K562 (cell line): ENCODE data around the gene CBFA2T3. TPM values are rescaled to one million over a fixed set of nuclear protein-coding genes. Genes with fewer than 3 reads are reported as not detected.

Experiments
- ATAC-seq: fragments of 200-7000 bp; cut with Tn5 transposase; 3 replicates; pipeline ENCODE4 v1.9.1; 2020; ENCODE audit warnings: moderate library complexity
- BruUV-seq: library from RNA; stranded (reverse); fragments of 400-500 nt; replicated peaks from 2 replicates; lab custom pipeline; 2021; lab: Mats Ljungman, UMichigan
- CTCF ChIA-PET: fragments of 300-600 bp; formaldehyde crosslinking; extraction: SDS; loops from one replicate; lab custom pipeline; 2021; ENCODE audit warnings: low intra/inter-chr PET ratio; lab: Yijun Ruan, JAX
- POLR2A ChIA-PET: fragments of 300-600, 350-650 bp; sonication (Branson Sonifier 250); formaldehyde crosslinking; extraction: SDS; loops from one replicate; lab custom pipeline; 2021; ENCODE audit warnings: antibody characterized with exemption, inconsistent platforms; lab: Yijun Ruan, JAX
- DNase-seq, 4 experiments: peaks; one replicate each; pipeline versions ENCODE4 v3.0.0 to v3.0.0-alpha.2; 2011 to 2018; ENCODE audit warnings: low spot score in 3 of 4, mixed read lengths in 3 of 4; ENCODE audit errors: extremely low read depth in 1 of 4
- FAIRE-seq: peaks from 2 replicates; lab custom pipeline; 2011; peaks lifted over from hg19 to GRCh38; lab: Jason Lieb, UNC
- H2AFZ ChIP-seq: 2 replicates; pipeline ENCODE4 v1.6.0; 2011; ENCODE audit warnings: low read depth, low read length, control low read depth, inconsistent platforms
- H3K27ac ChIP-seq: fragments of 200-600 bp; 3 replicates; pipeline ENCODE4 v1.8.0; 2011; ENCODE audit warnings: low read depth, mild to moderate bottlenecking, control low read depth, inconsistent platforms, low read length, moderate library complexity, mixed read lengths; ENCODE audit errors: extremely low read depth
- H3K27me3 ChIP-seq, 2 experiments: fragments of 300-600 bp in 1 of 2; 2 replicates in 1 of 2; 3 replicates in 1 of 2; pipeline versions ENCODE4 v1.6.0 to v1.8.0; 2011; ENCODE audit warnings: inconsistent platforms in 2 of 2, low read length in 2 of 2, mild to moderate bottlenecking in 1 of 2, mixed read lengths in 1 of 2, moderate library complexity in 1 of 2; ENCODE audit not compliant: control insufficient read depth in 2 of 2, insufficient read depth in 2 of 2
- H3K36me3 ChIP-seq: fragments of 300-600 bp; 3 replicates; pipeline ENCODE4 v1.8.0; 2011; ENCODE audit warnings: mild to moderate bottlenecking, low read length, inconsistent platforms; ENCODE audit not compliant: control insufficient read depth, insufficient read depth
- H3K4me1 ChIP-seq, 2 experiments: fragments of 200-600 bp in 1 of 2; replicated peaks in 1 of 2; 2 replicates in 1 of 2; 3 replicates in 1 of 2; pipeline versions ENCODE4 v1.5.1 to v1.8.0; 2011; ENCODE audit warnings: inconsistent platforms in 2 of 2, low read length in 2 of 2, mild to moderate bottlenecking in 1 of 2, mixed read lengths in 1 of 2, moderate library complexity in 1 of 2; ENCODE audit not compliant: control insufficient read depth in 2 of 2, insufficient read depth in 2 of 2
- H3K4me2 ChIP-seq: 2 replicates; pipeline ENCODE4 v1.6.1; 2011; ENCODE audit warnings: low read length, control low read depth, inconsistent platforms, mixed read lengths; ENCODE audit not compliant: insufficient read depth
- H3K4me3 ChIP-seq: fragments of 200-600 bp; sonication (generic), shearing (Covaris generic); 2 replicates; pipeline ENCODE4 v1.5.1; 2016; ENCODE audit warnings: control low read depth, inconsistent platforms
- H3K79me2 ChIP-seq: fragments of 200-600 bp; 3 replicates; pipeline ENCODE4 v1.8.0; 2011; ENCODE audit warnings: low read length, inconsistent platforms; ENCODE audit not compliant: control insufficient read depth, insufficient read depth
- H3K9ac ChIP-seq, 2 experiments: 2 replicates each; pipeline versions ENCODE4 v1.6.0 to v1.6.1; 2011; ENCODE audit warnings: low read depth in 2 of 2, low read length in 2 of 2, control low read depth in 1 of 2, inconsistent platforms in 1 of 2, mild to moderate bottlenecking in 1 of 2, mixed read lengths in 1 of 2; ENCODE audit not compliant: insufficient read depth in 1 of 2
- H3K9me1 ChIP-seq: one replicate; pipeline ENCODE4 v1.6.0; 2011; ENCODE audit warnings: inconsistent platforms, mild to moderate bottlenecking, low read length, moderate library complexity; ENCODE audit not compliant: control insufficient read depth, insufficient read depth
- H3K9me3 ChIP-seq: replicated peaks from 2 replicates; pipeline ENCODE4 v1.5.1; 2011; ENCODE audit warnings: low read depth, low read length, inconsistent platforms; ENCODE audit not compliant: control insufficient read depth, insufficient read depth
- H4K20me1 ChIP-seq: replicated peaks from 2 replicates; pipeline ENCODE4 v1.6.1; 2011; ENCODE audit warnings: low read length, inconsistent platforms, mixed read lengths; ENCODE audit not compliant: control insufficient read depth, insufficient read depth
- ETS2 ChIP-seq: IDR thresholded peaks from 2 replicates; pipeline ENCODE4 v1.6.1; 2016; ENCODE audit warnings: borderline replicate concordance, missing genetic modification characterization, mild to moderate bottlenecking, moderate library complexity, missing compliant biosample characterization; ENCODE audit not compliant: poor library complexity, severe bottlenecking
- NFIC ChIP-seq: fragments of 450-650 bp; IDR thresholded peaks from 2 replicates; pipeline ENCODE4 v1.6.1; 2017; ENCODE audit warnings: mild to moderate bottlenecking, inconsistent platforms
- POLR2G ChIP-seq: fragments of 200-400 bp; formaldehyde crosslinking; IDR thresholded peaks from 2 replicates; pipeline ENCODE4 v1.6.1; 2017; ENCODE audit warnings: low read depth, mild to moderate bottlenecking, antibody characterized with exemption, low read length, moderate library complexity
- TCF7 ChIP-seq: sonication (generic); IDR thresholded peaks from 2 replicates; pipeline ENCODE4 v1.6.1; 2016; ENCODE audit warnings: antibody characterized with exemption, borderline replicate concordance
- WGBS: fragments of 100-300 bp; shearing (Covaris generic); methylation state at CpG from one replicate; pipeline ENCODE4 v1.1.6; 2016; ENCODE audit warnings: low coverage, mixed read lengths; ENCODE audit not compliant: insufficient coverage; ENCODE audit errors: missing lambda C conversion rate; 5-methylcytosine and 5-hydroxymethylcytosine counted together
- in situ Hi-C: fragments of 300-500 bp; cut with MboI; formaldehyde crosslinking; loops from 4 replicates; pipeline ENCODE4 v1.15.0; 2018; ENCODE audit warnings: inconsistent platforms, mixed read lengths
- intact Hi-C: fragments of 100-400 bp; cut with micrococcal nuclease; formaldehyde crosslinking; loops from 2 replicates; pipeline ENCODE4 v1.14.2; 2022
- polyA plus RNA-seq, 8 experiments: library from polyadenylated mRNA; depleted of rRNA in 4 of 8; stranded (reverse) in 5 of 8; unstranded in 3 of 8; fragments of >200 nt; fragmentation: Nextera tagmentation in 2 of 8; fragmentation: Illumina TruSeq in 1 of 8; extraction: Ambion mirVana in 2 of 8; extraction: Trizol in 1 of 8; gene quantifications; 2 replicates each; pipeline versions ENCODE4 v1.2.1 to v1.2.3, GENCODE V29; 2011 to 2014; ENCODE audit warnings: inconsistent platforms in 1 of 8, missing spikeins in 1 of 8
- total RNA-seq, 7 experiments: library from RNA; depleted of rRNA in 6 of 7; stranded (reverse); fragments of >200 nt in 6 of 7; fragmentation: Illumina TruSeq in 2 of 7; extraction: Trizol in 2 of 7; gene quantifications; 2 replicates each; pipeline versions ENCODE4 v1.2.1 to v1.2.3, GENCODE V29; 2011 to 2021; ENCODE audit warnings: low replicate concordance in 1 of 7

Gene CBFA2T3
- total and polyA plus RNA-seq, 9 of the 15 experiments (the other 6 are each of a cell fraction or from before 2014, with no cell fraction given), result 2.3 to 145 (median 6.7) TPM

GRCh38 chr16:88866151-88866920 lies 110.7 kb downstream of the CBFA2T3 start, which contains the start of gene PABPN1L:
PABPN1L (minus strand) TSS chr16:88866660; CDS start chr16:88866606, 54 bp downstream.
- TF ChIP-seq NFIC, result peak; percentile 56; the same call in 1 of the 2 replicates
- TF ChIP-seq TCF7, result no peak
- peak; percentile 3; the same call in 1 of the 2 replicates for TF ChIP-seq POLR2G
- WGBS, result 33% methylated on average over 12 of the region's 20 CpGs
- no peak within 1 kb of the TSS for H2AFZ ChIP-seq
- ATAC-seq, result no peak
- DNase-seq, result no peak
- no TSS peak for BruUV-seq
- no peak within 1 kb of the TSS for H3K4me3 ChIP-seq
- H3K9me3 ChIP-seq, result no peaks in the 10 kb centered on the region
- intact Hi-C loops, result no loop called here
- POLR2A ChIA-PET, result interaction anchor here (0.7 to 1.7 kb wide), 4 partner anchors 9 to 54 kb away, joined by 3 to 7 read pairs (median 4); no protein-coding TSS in a partner anchor
- H3K4me1 ChIP-seq, result peaks cover 7 to 75% of the 10 kb centered on the region in 2 experiments; a peak in 4 of 5 replicates
- H3K9ac ChIP-seq, result peak within 1 kb of the TSS in 1 of 2 experiments; percentile 42; a peak in 1 of 4 replicates
- no peak within 1 kb of the TSS for H3K27ac ChIP-seq
- CTCF ChIA-PET, result no interaction called here
- H3K27me3 ChIP-seq, result no peaks in the 10 kb centered on the region
- no peaks in the 10 kb centered on the region for H3K9me1 ChIP-seq
- in situ Hi-C loops, result no loop called here
- FAIRE-seq, result peak; percentile 29
- H3K79me2 ChIP-seq, result no peaks in the 10 kb centered on the region
- H3K4me2 ChIP-seq, result no peak within 1 kb of the TSS
- peaks cover 9% of the 10 kb centered on the region; the same call in 2 of the 3 replicates for H3K36me3 ChIP-seq
- H4K20me1 ChIP-seq, result 0 out of 2 replicates have a peak, but pooled peaks cover 4% of the 10 kb centered on the region

- peaks cover 1 to 72% of the 10 kb centered on the region in 2 experiments; a peak in 4 of 5 replicates for H3K4me1 ChIP-seq
- no peak for FAIRE-seq
- 55% methylated on average over 13 of the region's 15 CpGs for whole genome bisulfite sequencing
- peak; percentile 51; the same call in 1 of the 2 replicates for TF ChIP-seq POLR2G
- no peak for TF ChIP-seq ETS2
- TF ChIP-seq, all 486 proteins: peak for 1
- ChIA-PET CTCF (no interaction called here), POLR2A (interaction anchor here (0.7 to 1.7 kb wide), 4 partner anchors 8 to 53 kb away, joined by 3 to 7 read pairs (median 4); partner anchors contain the start of genes GALNS and TRAPPC2L)
- Histone ChIP-seq H3K79me2 (no peaks in the 10 kb centered on the region), H3K36me3 (peaks cover 14% of the 10 kb centered on the region; the same call in 2 of the 3 replicates), H2AFZ (no peak overlapping the region), H3K9me3 (no peaks in the 10 kb centered on the region), H3K27ac (no peak overlapping the region), H3K4me2 (no peak overlapping the region), H3K9ac (peak overlapping the region in 1 of 2 experiments; percentile 42; a peak in 1 of 4 replicates), H3K4me3 (no peak overlapping the region), H3K9me1 (no peaks in the 10 kb centered on the region), H4K20me1 (0 out of 2 replicates have a peak, but pooled peaks cover 4% of the 10 kb centered on the region), H3K27me3 (no peaks in the 10 kb centered on the region)
- BruUV-seq, result no TSS peak
- intact Hi-C loops (no loop called here), in situ Hi-C loops (no loop called here)
- ATAC-seq, result no peak
- no peak for DNase-seq
These were observed 111.3 kb downstream of the CBFA2T3 start for GRCh38 chr16:88865742-88866141.
